ENCODE measurements around the gene ZNF784. TPM values are rescaled to one million over a fixed set of nuclear protein-coding genes. Genes with fewer than 3 reads are reported as not detected.

The ZNF784 gene
- total and polyA plus RNA-seq, 2 of the 13 experiments (the other 11 are each of a cell fraction or from before 2014, with no cell fraction given): 4.1 to 4.2 TPM

- TF ChIP-seq FOXP1 (IDR thresholded peaks at IDR 0.05) (no peak), FOXP1 (CRISPR knock-in tag; IDR thresholded peaks at IDR 0.05) (no peak)
These were observed 26.4 kb upstream of the ZNF784 start (continued) for GRCh38 chr19:55650602-55651230.

DNA sequence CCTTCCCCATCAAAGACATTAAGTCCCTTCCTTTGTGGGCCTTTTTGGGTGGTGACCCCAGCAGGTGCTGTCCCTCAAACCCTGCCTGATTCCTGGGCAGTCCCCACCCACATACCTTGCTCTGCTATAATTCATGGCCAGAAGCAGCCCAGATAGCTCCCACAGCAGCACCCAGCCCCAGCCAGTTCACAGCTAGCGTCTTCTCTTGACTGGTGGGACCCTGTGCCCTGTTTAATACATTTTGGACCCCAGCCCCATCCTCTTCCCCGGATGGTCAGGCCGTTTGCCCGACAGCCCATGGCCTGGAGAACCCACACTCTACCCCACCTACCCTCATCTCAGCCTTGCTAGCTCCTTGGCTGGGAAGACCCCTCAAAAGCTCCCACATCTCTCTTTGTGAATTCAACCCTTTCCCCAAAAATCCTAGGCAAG, 25.8 kb upstream of the ZNF784 start:
- TF ChIP-seq ZBTB33 (CRISPR knock-in tag; IDR thresholded peaks at IDR 0.05) (no peak), ZFP37 (CRISPR knock-in tag; IDR thresholded peaks at IDR 0.05; ENCODE audit: borderline replicate concordance) (no peak), ARID3A (IDR thresholded peaks at IDR 0.05; ENCODE audit: low read depth, low read length) (no peak), ZNF691 (CRISPR knock-in tag; IDR thresholded peaks at IDR 0.05; ENCODE audit: borderline replicate concordance, low read depth) (no peak), NR2F2 (IDR thresholded peaks at IDR 0.05; ENCODE audit: borderline replicate concordance, low read depth) (no peak), CSRNP2 (CRISPR knock-in tag; conservative IDR thresholded peaks at IDR 0.05; ENCODE audit: low read depth) (no peak), XBP1 (CRISPR knock-in tag; IDR thresholded peaks at IDR 0.05) (no peak), THAP9 (CRISPR knock-in tag; IDR thresholded peaks at IDR 0.05; ENCODE audit: borderline replicate concordance) (no peak), ZEB1 (IDR thresholded peaks at IDR 0.05; ENCODE audit: insufficient replicate concordance, low read depth) (no peak), KLF9 (CRISPR knock-in tag; IDR thresholded peaks at IDR 0.05; ENCODE audit: low read depth) (no peak), MED8 (CRISPR knock-in tag; IDR thresholded peaks at IDR 0.05; ENCODE audit: insufficient replicate concordance) (no peak)
- H3K9ac ChIP-seq (ENCODE audit: insufficient read depth, low read depth, low read length): no peak overlapping the region
- BruUV-seq (replicated peaks): no TSS peak
- intact Hi-C loops (cut with micrococcal nuclease; ENCODE audit: unreplicated experiment) (no loop called here), in situ Hi-C loops (cut with HindIII; ENCODE audit: extremely low pct_ligation_motif_present, low pct_unique_long_range_greater_than_20kb) (no loop called here)
- FAIRE-seq (no peak), DNase-seq (ENCODE audit: low spot score) (no peak), ATAC-seq (no peak)
- no peak overlapping the region for H2AFZ ChIP-seq (ENCODE audit: low read length)
- no peak overlapping the region for H3K4me3 ChIP-seq (replicated peaks in 1 of 3; ENCODE audit: insufficient read depth in 1 of 3, low read depth in 2 of 3, low read length in 3 of 3)
- 0 out of 2 replicates have a peak, but pooled peaks cover 2% of the 10 kb centered on the region for H4K20me1 ChIP-seq (ENCODE audit: insufficient read depth, low read length)
- WGBS (ENCODE audit: low lambda C conversion rate): 94% methylated on average over 4 of the region's 4 CpGs
- H3K36me3 ChIP-seq (replicated peaks in 1 of 2; ENCODE audit: control insufficient read depth in 1 of 2, insufficient read depth in 2 of 2, low read length in 2 of 2): peaks cover 0 to 4% of the 10 kb centered on the region in 2 experiments; a peak in 2 of 5 replicates
- no peak overlapping the region for H3K4me2 ChIP-seq (ENCODE audit: low read depth, low read length)
- H3K4me1 ChIP-seq (ENCODE audit: insufficient read depth, low read length): peaks cover 35% of the 10 kb centered on the region
- H3K27ac ChIP-seq (ENCODE audit: extremely low read length, insufficient read depth, low read length): no peak overlapping the region
- no peaks in the 10 kb centered on the region; a peak in 1 of 5 replicates for H3K27me3 ChIP-seq (ENCODE audit: control insufficient read depth in 1 of 2, insufficient read depth in 2 of 2, low read length in 2 of 2)
- POLR2A ChIA-PET: interaction anchor here (0.6 kb wide), 1 partner anchor 9 kb away, joined by 3 read pairs; the partner anchor contains the start of gene ZNF580
- H3K9me3 ChIP-seq (ENCODE audit: low read length): no peaks in the 10 kb centered on the region
- peaks cover 11% of the 10 kb centered on the region for H3K79me2 ChIP-seq (ENCODE audit: insufficient read depth, low read length)
- CTCF ChIA-PET (ENCODE audit: low intra/inter-chr PET ratio, low total read pairs): no interaction called here

All from HepG2 (cell line).